Measurements from ENCODE around the gene CACNA1F.

CACNA1F gene

GRCh38 chrX:49206543-49206942 lies 26.6 kb downstream of the CACNA1F start:
- Histone ChIP-seq H3K4me1 (ENCODE audit: insufficient read depth, low read length, poor library complexity, severe bottlenecking) (no peaks in the 10 kb centered on the region), H3K4me3 (ENCODE audit: low read length, poor library complexity, severe bottlenecking) (no peak overlapping the region), H2AFZ (ENCODE audit: low read length) (no peak overlapping the region), H3K79me2 (ENCODE audit: insufficient read depth, low read length) (no peaks in the 10 kb centered on the region), H3K9me2 (replicated peaks; ENCODE audit: low read depth, low read length) (no peaks in the 10 kb centered on the region), H3F3A (ENCODE audit: low read depth) (no peaks in the 10 kb centered on the region), H3K4me2 (ENCODE audit: low read depth, low read length, poor library complexity, severe bottlenecking) (no peak overlapping the region), H3K36me3 (ENCODE audit: insufficient read depth, low read length) (no peaks in the 10 kb centered on the region), H3K9me3 (ENCODE audit: insufficient read depth, low read depth, low read length) (no peaks in the 10 kb centered on the region), H3K27me3 (ENCODE audit: insufficient read depth, low read length, poor library complexity, severe bottlenecking) (peaks cover 18% of the 10 kb centered on the region), H3K9ac (ENCODE audit: low read depth, low read length, poor library complexity, severe bottlenecking) (no peak overlapping the region), H4K20me1 (ENCODE audit: insufficient read depth, low read length, poor library complexity, severe bottlenecking) (no peaks in the 10 kb centered on the region)
- TF ChIP-seq EZH2phosphoT487 (IDR thresholded peaks at IDR 0.05; ENCODE audit: borderline replicate concordance), result no peak
- TF ChIP-seq CTCF (conservative IDR thresholded peaks at IDR 0.05; ENCODE audit: low read length), result no peak

GRCh38 chrX:49205443-49205842 lies 27.7 kb downstream of the CACNA1F start:
- Histone ChIP-seq H4K20me1 (ENCODE audit: insufficient read depth, low read length, poor library complexity, severe bottlenecking) (no peaks in the 10 kb centered on the region), H3F3A (ENCODE audit: low read depth) (no peaks in the 10 kb centered on the region), H3K9ac (ENCODE audit: low read depth, low read length, poor library complexity, severe bottlenecking) (no peak overlapping the region), H3K4me3 (ENCODE audit: low read length, poor library complexity, severe bottlenecking) (no peak overlapping the region), H3K9me3 (ENCODE audit: insufficient read depth, low read depth, low read length) (no peaks in the 10 kb centered on the region), H3K27me3 (ENCODE audit: insufficient read depth, low read length, poor library complexity, severe bottlenecking) (peaks cover 18% of the 10 kb centered on the region), H3K79me2 (ENCODE audit: insufficient read depth, low read length) (no peaks in the 10 kb centered on the region), H3K4me1 (ENCODE audit: insufficient read depth, low read length, poor library complexity, severe bottlenecking) (no peaks in the 10 kb centered on the region), H3K4me2 (ENCODE audit: low read depth, low read length, poor library complexity, severe bottlenecking) (no peak overlapping the region), H3K9me2 (replicated peaks; ENCODE audit: low read depth, low read length) (no peaks in the 10 kb centered on the region), H2AFZ (ENCODE audit: low read length) (no peak overlapping the region), H3K36me3 (ENCODE audit: insufficient read depth, low read length) (no peaks in the 10 kb centered on the region)
- TF ChIP-seq EZH2phosphoT487 (IDR thresholded peaks at IDR 0.05; ENCODE audit: borderline replicate concordance) (no peak), CTCF (conservative IDR thresholded peaks at IDR 0.05; ENCODE audit: low read length) (no peak)

GRCh38 chrX:49204709-49205108 lies 28.4 kb downstream of the CACNA1F start:
- no peaks in the 10 kb centered on the region for H3K79me2 ChIP-seq (ENCODE audit: insufficient read depth, low read length)
- no peak overlapping the region for H3K4me3 ChIP-seq (ENCODE audit: low read length, poor library complexity, severe bottlenecking)
- no peaks in the 10 kb centered on the region for H4K20me1 ChIP-seq (ENCODE audit: insufficient read depth, low read length, poor library complexity, severe bottlenecking)
- no peak overlapping the region for H3K4me2 ChIP-seq (ENCODE audit: low read depth, low read length, poor library complexity, severe bottlenecking)
- no peak overlapping the region for H3K9ac ChIP-seq (ENCODE audit: low read depth, low read length, poor library complexity, severe bottlenecking)
- H3K27me3 ChIP-seq (ENCODE audit: insufficient read depth, low read length, poor library complexity, severe bottlenecking), result peaks cover 18% of the 10 kb centered on the region
- TF ChIP-seq EZH2phosphoT487 (IDR thresholded peaks at IDR 0.05; ENCODE audit: borderline replicate concordance) (no peak), CTCF (conservative IDR thresholded peaks at IDR 0.05; ENCODE audit: low read length) (no peak)
- no peaks in the 10 kb centered on the region for H3K36me3 ChIP-seq (ENCODE audit: insufficient read depth, low read length)
- no peaks in the 10 kb centered on the region for H3F3A ChIP-seq (ENCODE audit: low read depth)
- no peaks in the 10 kb centered on the region for H3K9me2 ChIP-seq (replicated peaks; ENCODE audit: low read depth, low read length)
- no peak overlapping the region for H2AFZ ChIP-seq (ENCODE audit: low read length)
- no peaks in the 10 kb centered on the region for H3K9me3 ChIP-seq (ENCODE audit: insufficient read depth, low read depth, low read length)
- H3K4me1 ChIP-seq (ENCODE audit: insufficient read depth, low read length, poor library complexity, severe bottlenecking), result no peaks in the 10 kb centered on the region
